ENCODE data around the gene CHRNA4.

CHRNA4 gene

GRCh38 chr20:63352811-63353221 is 8.3 kb downstream of the CHRNA4 start:
- TF ChIP-seq CTCF (conservative IDR thresholded peaks at IDR 0.05), result no peak
- H3K27ac ChIP-seq, result no peak overlapping the region

GRCh38 chr20:63351811-63352591 is 9.1 kb downstream of the CHRNA4 start:
- TF ChIP-seq CTCF (conservative IDR thresholded peaks at IDR 0.05), result no peak
- H3K27ac ChIP-seq, result no peak overlapping the region

- no peak for TF ChIP-seq CTCF (conservative IDR thresholded peaks at IDR 0.05)
- H3K27ac ChIP-seq, result no peak overlapping the region
Observed at GRCh38 chr20:63351326-63351700, 9.8 kb downstream of the CHRNA4 start.

- TF ChIP-seq CTCF (conservative IDR thresholded peaks at IDR 0.05), result no peak
- H3K27ac ChIP-seq, result no peak overlapping the region
Observed at GRCh38 chr20:63350597-63351325, 10.4 kb downstream of the CHRNA4 start.

GRCh38 chr20:63350196-63350595 is 11.0 kb downstream of the CHRNA4 start:
- H3K27ac ChIP-seq, result no peak overlapping the region
- no peak for TF ChIP-seq CTCF (conservative IDR thresholded peaks at IDR 0.05)

- no peak for TF ChIP-seq CTCF (conservative IDR thresholded peaks at IDR 0.05)
- no peak overlapping the region for H3K27ac ChIP-seq
Observed at GRCh38 chr20:63349516-63349895, 11.6 kb downstream of the CHRNA4 start.

GRCh38 chr20:63348828-63349515 is 12.2 kb downstream of the CHRNA4 start:
- no peak overlapping the region for H3K27ac ChIP-seq
- no peak for TF ChIP-seq CTCF (conservative IDR thresholded peaks at IDR 0.05)
